SK-N-MC (cell line): ENCODE measurements around the gene GALNT18.

Source experiments
- DNase-seq: peaks from one replicate; pipeline ENCODE4 v3.0.0-alpha.2; 2011; ENCODE audit warnings: low read depth, low spot score
- H3K27ac ChIP-seq: fragments of 200-600 bp; sonication (generic); 2 replicates; pipeline ENCODE4 v1.5.1; 2016; ENCODE audit warnings: mixed run types
- H3K36me3 ChIP-seq: fragments of 200-600 bp; sonication (generic); 2 replicates; pipeline ENCODE4 v1.6.1; 2017; ENCODE audit warnings: antibody characterized with exemption, low read length, mixed read lengths; ENCODE audit not compliant: insufficient read depth
- H3K4me3 ChIP-seq: fragments of 200-600 bp; sonication (generic); 2 replicates; pipeline ENCODE4 v1.5.1; 2016
- H3K9ac ChIP-seq: fragments of 200-600 bp; sonication (generic); 2 replicates; pipeline ENCODE4 v1.8.0; 2017; ENCODE audit warnings: mixed run types, mixed read lengths; ENCODE audit not compliant: insufficient read length
- H3K9me3 ChIP-seq: fragments of 200-600 bp; sonication (generic); 2 replicates; pipeline ENCODE4 v1.6.1; 2017; ENCODE audit warnings: low read depth, mild to moderate bottlenecking, antibody characterized with exemption, low read length, moderate library complexity, mixed read lengths
- EZH2 ChIP-seq: fragments of 200-600 bp; sonication (generic); IDR thresholded peaks from one replicate; pipeline ENCODE4 v1.6.1; 2017; ENCODE audit warnings: antibody characterized with exemption
- FOXP2 ChIP-seq: optimal IDR thresholded peaks from 2 replicates; pipeline ENCODE3; 2011; ENCODE audit warnings: mild to moderate bottlenecking, moderate library complexity; ENCODE audit not compliant: insufficient read depth; ENCODE audit errors: extremely low read length, control extremely low read depth
- POLR2AphosphoS5 ChIP-seq: IDR thresholded peaks from 2 replicates; pipeline ENCODE4 v1.6.1; 2012; ENCODE audit warnings: mild to moderate bottlenecking, low read depth, low read length, borderline replicate concordance

The GALNT18 gene

GRCh38 chr11:11513422-11513821 lies 108.4 kb downstream of the GALNT18 start:
- TF ChIP-seq EZH2: no peak
- Histone ChIP-seq H3K36me3 (no peaks in the 10 kb centered on the region), H3K27ac (no peak overlapping the region), H3K4me3 (no peak overlapping the region), H3K9me3 (no peaks in the 10 kb centered on the region), H3K9ac (no peak overlapping the region)
- DNase-seq: no peak

GRCh38 chr11:11512929-11513328 lies 108.9 kb downstream of the GALNT18 start:
- no peak for TF ChIP-seq FOXP2
- TF ChIP-seq POLR2AphosphoS5: no peak
- no peak for TF ChIP-seq EZH2
- Histone ChIP-seq H3K9me3 (no peaks in the 10 kb centered on the region), H3K4me3 (no peak overlapping the region), H3K36me3 (no peaks in the 10 kb centered on the region), H3K27ac (no peak overlapping the region), H3K9ac (no peak overlapping the region)
- no peak for DNase-seq

- Histone ChIP-seq H3K4me3 (no peak overlapping the region), H3K36me3 (no peaks in the 10 kb centered on the region), H3K27ac (no peak overlapping the region), H3K9me3 (no peaks in the 10 kb centered on the region), H3K9ac (no peak overlapping the region)
- DNase-seq: no peak
- no peak for TF ChIP-seq EZH2
- no peak for TF ChIP-seq FOXP2
- no peak for TF ChIP-seq POLR2AphosphoS5
Observed at GRCh38 chr11:11512502-11512901, 109.3 kb downstream of the GALNT18 start.

GRCh38 chr11:11512090-11512489 lies 109.7 kb downstream of the GALNT18 start:
- H3K36me3 ChIP-seq: no peaks in the 10 kb centered on the region

GRCh38 chr11:11510939-11511338 lies 110.9 kb downstream of the GALNT18 start:
- Histone ChIP-seq H3K27ac (no peak overlapping the region), H3K9ac (no peak overlapping the region), H3K36me3 (no peaks in the 10 kb centered on the region), H3K9me3 (no peaks in the 10 kb centered on the region), H3K4me3 (no peak overlapping the region)
- no peak for DNase-seq
- TF ChIP-seq FOXP2 (no peak), EZH2 (no peak), POLR2AphosphoS5 (no peak)

More at GRCh38 chr11:11512090-11512489, 109.7 kb downstream of the GALNT18 start:
- no peak for TF ChIP-seq FOXP2
- no peak for TF ChIP-seq POLR2AphosphoS5
- H3K27ac ChIP-seq: no peak overlapping the region
- H3K9ac ChIP-seq: no peak overlapping the region
- no peaks in the 10 kb centered on the region for H3K9me3 ChIP-seq
- no peak for DNase-seq
- no peak overlapping the region for H3K4me3 ChIP-seq

- Histone ChIP-seq H3K27ac (no peak overlapping the region), H3K9me3 (no peaks in the 10 kb centered on the region), H3K9ac (no peak overlapping the region), H3K4me3 (no peak overlapping the region), H3K36me3 (no peaks in the 10 kb centered on the region)
- TF ChIP-seq FOXP2: no peak
- no peak for TF ChIP-seq POLR2AphosphoS5
- DNase-seq: no peak
Observed at GRCh38 chr11:11505692-11506091, 116.1 kb downstream of the GALNT18 start.

- no peak for TF ChIP-seq POLR2AphosphoS5
- Histone ChIP-seq H3K36me3 (no peaks in the 10 kb centered on the region), H3K27ac (no peak overlapping the region), H3K4me3 (no peak overlapping the region), H3K9me3 (no peaks in the 10 kb centered on the region), H3K9ac (no peak overlapping the region)
- DNase-seq: no peak
Observed at GRCh38 chr11:11505190-11505589, 116.6 kb downstream of the GALNT18 start.

- TF ChIP-seq POLR2AphosphoS5: no peak
- no peak for TF ChIP-seq FOXP2
- no peak for TF ChIP-seq EZH2
- Histone ChIP-seq H3K9ac (no peak overlapping the region), H3K27ac (no peak overlapping the region)
Observed at GRCh38 chr11:11504071-11504470, 117.7 kb downstream of the GALNT18 start.

GRCh38 chr11:11502263-11502861 lies 119.4 kb downstream of the GALNT18 start:
- no peaks in the 10 kb centered on the region for H3K9me3 ChIP-seq
- TF ChIP-seq POLR2AphosphoS5: no peak
- no peak for TF ChIP-seq EZH2
- TF ChIP-seq FOXP2: no peak
- DNase-seq: no peak

More at GRCh38 chr11:11504071-11504470, 117.7 kb downstream of the GALNT18 start:
- H3K9me3 ChIP-seq: no peaks in the 10 kb centered on the region
- H3K4me3 ChIP-seq: no peak overlapping the region
- no peak for DNase-seq
- no peaks in the 10 kb centered on the region for H3K36me3 ChIP-seq

More at GRCh38 chr11:11502263-11502861, 119.4 kb downstream of the GALNT18 start:
- Histone ChIP-seq H3K4me3 (no peak overlapping the region), H3K36me3 (no peaks in the 10 kb centered on the region), H3K9ac (no peak overlapping the region), H3K27ac (no peak overlapping the region)
